Stomach (tissue), 4 donors: Measurements from ENCODE around the gene MYBPH.

Source experiments
- EP300 ChIP-seq: sonication (generic); formaldehyde crosslinking; IDR thresholded peaks from one replicate; pipeline ENCODE4 v1.6.1; 2017; ENCODE audit warnings: antibody characterized with exemption
- POLR2A ChIP-seq, 4 donors: fragments of 450-650 bp; IDR thresholded peaks; one replicate each; pipeline ENCODE4 v1.6.1; 2016; ENCODE audit warnings: antibody characterized with exemption in 4 of 4, control low read depth in 2 of 4, mild to moderate bottlenecking in 1 of 4, moderate library complexity in 1 of 4
- POLR2AphosphoS5 ChIP-seq, 3 donors: sonication (generic); formaldehyde crosslinking; IDR thresholded peaks; one replicate each; pipeline ENCODE4 v1.6.1; 2016; ENCODE audit warnings: antibody characterized with exemption in 3 of 3
- TF ChIP-seq, protein P1 (sequence below), 7 experiments: fragments of 450-650 bp in 4 of 7; fragments of 200-600 bp in 3 of 7; sonication (generic) in 3 of 7; IDR thresholded peaks; one replicate each; pipeline ENCODE4 v1.5.1; 2016 to 2019; ENCODE audit warnings: antibody characterized with exemption in 7 of 7, control low read depth in 2 of 7, mild to moderate bottlenecking in 1 of 7

GRCh38 chr1:203127666-203128430, 47.8 kb downstream of the MYBPH start, which contains the start of gene ADORA1:
- TF ChIP-seq, protein P1, sequence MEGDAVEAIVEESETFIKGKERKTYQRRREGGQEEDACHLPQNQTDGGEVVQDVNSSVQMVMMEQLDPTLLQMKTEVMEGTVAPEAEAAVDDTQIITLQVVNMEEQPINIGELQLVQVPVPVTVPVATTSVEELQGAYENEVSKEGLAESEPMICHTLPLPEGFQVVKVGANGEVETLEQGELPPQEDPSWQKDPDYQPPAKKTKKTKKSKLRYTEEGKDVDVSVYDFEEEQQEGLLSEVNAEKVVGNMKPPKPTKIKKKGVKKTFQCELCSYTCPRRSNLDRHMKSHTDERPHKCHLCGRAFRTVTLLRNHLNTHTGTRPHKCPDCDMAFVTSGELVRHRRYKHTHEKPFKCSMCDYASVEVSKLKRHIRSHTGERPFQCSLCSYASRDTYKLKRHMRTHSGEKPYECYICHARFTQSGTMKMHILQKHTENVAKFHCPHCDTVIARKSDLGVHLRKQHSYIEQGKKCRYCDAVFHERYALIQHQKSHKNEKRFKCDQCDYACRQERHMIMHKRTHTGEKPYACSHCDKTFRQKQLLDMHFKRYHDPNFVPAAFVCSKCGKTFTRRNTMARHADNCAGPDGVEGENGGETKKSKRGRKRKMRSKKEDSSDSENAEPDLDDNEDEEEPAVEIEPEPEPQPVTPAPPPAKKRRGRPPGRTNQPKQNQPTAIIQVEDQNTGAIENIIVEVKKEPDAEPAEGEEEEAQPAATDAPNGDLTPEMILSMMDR (IDR thresholded peaks at IDR 0.05): no peak
- no peak for TF ChIP-seq EP300
- TF ChIP-seq POLR2AphosphoS5 (IDR thresholded peaks at IDR 0.05): no peak
- TF ChIP-seq POLR2A (IDR thresholded peaks at IDR 0.05): no peak
